Loucy (cell line): ENCODE data around the gene SLC39A1.

ENCODE experiments used
- H2AFZ ChIP-seq: fragments of 200-600 bp; sonication (generic); 2 replicates; pipeline ENCODE4 v1.6.0; 2016; ENCODE audit warnings: antibody characterized with exemption, mild to moderate bottlenecking, low read length, moderate library complexity
- H3F3A ChIP-seq: fragments of 200-600 bp; 2 replicates; pipeline ENCODE4 v1.6.0; 2016; ENCODE audit warnings: antibody characterized with exemption, low read depth, mild to moderate bottlenecking
- H3K27me3 ChIP-seq: fragments of 200-600 bp; sonication (generic); 2 replicates; pipeline ENCODE4 v1.6.1; 2014; ENCODE audit warnings: low read length, mild to moderate bottlenecking; ENCODE audit not compliant: insufficient read depth, poor library complexity, severe bottlenecking
- H3K36me3 ChIP-seq: fragments of 200-600 bp; sonication (generic); 2 replicates; pipeline ENCODE4 v1.6.1; 2016; ENCODE audit warnings: low read length; ENCODE audit not compliant: insufficient read depth
- H3K4me1 ChIP-seq: fragments of 200-600 bp; sonication (generic); 2 replicates; pipeline ENCODE4 v1.5.1; 2014; ENCODE audit warnings: low read length, mild to moderate bottlenecking; ENCODE audit not compliant: insufficient read depth, poor library complexity, severe bottlenecking
- H3K4me2 ChIP-seq: fragments of 200-600 bp; sonication (generic); 2 replicates; pipeline ENCODE4 v1.6.0; 2014; ENCODE audit warnings: antibody characterized with exemption, low read length, low read depth, mild to moderate bottlenecking; ENCODE audit not compliant: poor library complexity, severe bottlenecking
- H3K4me3 ChIP-seq: fragments of 200-600 bp; sonication (generic); 2 replicates; pipeline ENCODE4 v1.5.1; 2014; ENCODE audit warnings: low read length, mild to moderate bottlenecking, mixed read lengths; ENCODE audit not compliant: poor library complexity, severe bottlenecking
- H3K79me2 ChIP-seq: fragments of 200-600 bp; sonication (generic); 2 replicates; pipeline ENCODE4 v1.6.1; 2014; ENCODE audit warnings: low read length; ENCODE audit not compliant: insufficient read depth
- H3K9ac ChIP-seq: fragments of 200-600 bp; sonication (generic); 2 replicates; pipeline ENCODE4 v1.6.0; 2014; ENCODE audit warnings: mild to moderate bottlenecking, low read depth, low read length, moderate library complexity; ENCODE audit not compliant: poor library complexity, severe bottlenecking
- H3K9me2 ChIP-seq: fragments of 200-600 bp; sonication (generic); replicated peaks from 2 replicates; pipeline ENCODE4 v1.6.1; 2016; ENCODE audit warnings: low read depth, low read length, mixed read lengths
- H3K9me3 ChIP-seq: fragments of 200-600 bp; sonication (generic); 2 replicates; pipeline ENCODE4 v1.6.1; 2014; ENCODE audit warnings: mild to moderate bottlenecking, antibody characterized with exemption, low read length, low read depth; ENCODE audit not compliant: insufficient read depth
- H4K20me1 ChIP-seq: fragments of 200-600 bp; sonication (generic); 2 replicates; pipeline ENCODE4 v1.6.0; 2014; ENCODE audit warnings: antibody characterized with exemption, low read length, mild to moderate bottlenecking; ENCODE audit not compliant: insufficient read depth, poor library complexity, severe bottlenecking
- EZH2phosphoT487 ChIP-seq: fragments of 200-600 bp; IDR thresholded peaks from 2 replicates; pipeline ENCODE4 v1.6.1; 2018; ENCODE audit warnings: antibody characterized with exemption, mild to moderate bottlenecking, moderate library complexity, borderline replicate concordance
- TF ChIP-seq, protein P1 (sequence below): fragments of 200-600 bp; sonication (generic); conservative IDR thresholded peaks from 2 replicates; pipeline ENCODE4 v1.5.1; 2014; ENCODE audit warnings: mild to moderate bottlenecking, antibody characterized with exemption, low read length

The SLC39A1 gene

DNA sequence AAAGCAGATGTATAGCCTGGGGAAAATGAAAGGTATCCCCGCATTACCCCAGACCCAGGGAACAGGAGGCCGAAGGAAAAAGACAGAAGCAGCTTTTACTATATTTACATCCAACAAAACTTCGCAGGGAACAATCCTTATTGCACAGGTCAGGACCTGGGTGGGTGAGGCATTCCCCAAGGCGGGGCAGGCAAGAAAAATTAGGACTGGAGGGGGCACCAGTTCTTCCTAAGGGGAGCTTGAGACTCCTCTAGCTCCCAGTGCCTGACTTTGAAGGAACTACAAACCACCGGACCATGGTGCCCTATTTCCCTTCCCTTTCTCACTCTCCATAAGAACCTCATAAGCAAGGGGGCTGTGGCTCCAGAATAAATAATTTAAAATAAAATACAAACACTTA lies 33.9 kb downstream of the SLC39A1 start:
- Histone ChIP-seq H2AFZ (no peak overlapping the region), H3F3A (no peaks in the 10 kb centered on the region), H3K27me3 (no peaks in the 10 kb centered on the region), H3K4me2 (no peak overlapping the region), H3K4me3 (no peak overlapping the region), H3K79me2 (no peaks in the 10 kb centered on the region), H3K9me3 (no peaks in the 10 kb centered on the region), H4K20me1 (no peaks in the 10 kb centered on the region), H3K9me2 (no peaks in the 10 kb centered on the region), H3K36me3 (peaks cover 12% of the 10 kb centered on the region; the same call in 1 of the 2 replicates), H3K4me1 (no peaks in the 10 kb centered on the region), H3K9ac (no peak overlapping the region)
- TF ChIP-seq, protein P1, sequence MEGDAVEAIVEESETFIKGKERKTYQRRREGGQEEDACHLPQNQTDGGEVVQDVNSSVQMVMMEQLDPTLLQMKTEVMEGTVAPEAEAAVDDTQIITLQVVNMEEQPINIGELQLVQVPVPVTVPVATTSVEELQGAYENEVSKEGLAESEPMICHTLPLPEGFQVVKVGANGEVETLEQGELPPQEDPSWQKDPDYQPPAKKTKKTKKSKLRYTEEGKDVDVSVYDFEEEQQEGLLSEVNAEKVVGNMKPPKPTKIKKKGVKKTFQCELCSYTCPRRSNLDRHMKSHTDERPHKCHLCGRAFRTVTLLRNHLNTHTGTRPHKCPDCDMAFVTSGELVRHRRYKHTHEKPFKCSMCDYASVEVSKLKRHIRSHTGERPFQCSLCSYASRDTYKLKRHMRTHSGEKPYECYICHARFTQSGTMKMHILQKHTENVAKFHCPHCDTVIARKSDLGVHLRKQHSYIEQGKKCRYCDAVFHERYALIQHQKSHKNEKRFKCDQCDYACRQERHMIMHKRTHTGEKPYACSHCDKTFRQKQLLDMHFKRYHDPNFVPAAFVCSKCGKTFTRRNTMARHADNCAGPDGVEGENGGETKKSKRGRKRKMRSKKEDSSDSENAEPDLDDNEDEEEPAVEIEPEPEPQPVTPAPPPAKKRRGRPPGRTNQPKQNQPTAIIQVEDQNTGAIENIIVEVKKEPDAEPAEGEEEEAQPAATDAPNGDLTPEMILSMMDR = no peak
- no peak for TF ChIP-seq EZH2phosphoT487

DNA sequence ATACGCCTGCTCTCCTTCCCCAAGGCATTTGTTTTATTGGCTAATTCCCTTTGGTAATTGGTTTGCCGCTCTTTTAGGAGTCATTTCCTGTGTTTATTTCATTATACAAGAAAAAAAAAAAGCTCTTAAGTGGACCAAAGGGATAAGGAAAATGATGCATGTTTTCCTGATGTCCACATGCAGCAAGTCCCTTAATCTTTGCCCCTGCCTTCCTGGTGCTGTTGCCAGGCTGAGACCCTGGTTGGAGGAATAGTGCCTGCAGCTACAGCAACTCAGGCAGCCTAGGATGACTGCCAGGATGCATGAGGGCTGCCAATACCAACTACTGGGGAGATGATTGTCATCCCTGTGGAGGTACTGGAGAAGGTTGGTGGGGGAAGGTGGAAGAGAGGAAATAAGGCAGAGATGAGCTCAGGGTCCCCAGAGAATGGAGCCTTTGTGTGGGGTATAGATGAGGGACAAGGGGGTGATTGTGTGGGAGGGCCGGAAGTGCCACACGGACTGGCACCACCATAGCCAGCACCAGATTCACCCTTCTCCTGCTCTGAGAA lies 34.5 kb downstream of the SLC39A1 start:
- H3F3A ChIP-seq = no peaks in the 10 kb centered on the region
- H3K4me3 ChIP-seq = no peak overlapping the region
- H3K9me3 ChIP-seq = no peaks in the 10 kb centered on the region
- H3K27me3 ChIP-seq = no peaks in the 10 kb centered on the region
- H3K36me3 ChIP-seq = peaks cover 12% of the 10 kb centered on the region; the same call in 1 of the 2 replicates
- peaks cover 4% of the 10 kb centered on the region; the same call in 1 of the 2 replicates for H3K79me2 ChIP-seq
- no peak overlapping the region for H3K9ac ChIP-seq
- no peak overlapping the region for H2AFZ ChIP-seq
- TF ChIP-seq, protein P1 = no peak
- no peak for TF ChIP-seq EZH2phosphoT487
- no peaks in the 10 kb centered on the region for H4K20me1 ChIP-seq
- H3K4me2 ChIP-seq = no peak overlapping the region
- no peaks in the 10 kb centered on the region for H3K9me2 ChIP-seq
- H3K4me1 ChIP-seq = no peaks in the 10 kb centered on the region

DNA sequence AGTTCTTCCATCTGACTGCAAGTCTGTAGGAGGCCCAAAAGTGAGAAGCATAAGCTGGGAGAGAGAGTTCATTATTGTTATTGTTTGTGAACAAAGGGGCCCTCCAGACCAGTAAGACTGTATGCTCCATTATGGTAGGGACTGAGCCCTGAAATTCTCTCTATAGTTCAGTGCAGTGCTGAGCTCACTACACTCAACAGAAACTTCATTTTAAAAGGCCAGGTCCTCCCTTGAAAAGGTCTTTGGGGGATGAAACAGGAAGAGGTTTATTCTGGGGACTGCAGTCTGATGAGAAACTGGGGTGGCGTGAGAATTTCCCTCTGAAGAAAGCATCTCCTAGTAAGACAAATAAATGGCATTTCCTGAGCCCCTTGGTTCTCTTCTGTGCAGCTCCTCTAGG lies 35.1 kb downstream of the SLC39A1 start:
- Histone ChIP-seq H3K4me1 (no peaks in the 10 kb centered on the region), H3K36me3 (peaks cover 12% of the 10 kb centered on the region; the same call in 1 of the 2 replicates), H3K9ac (no peak overlapping the region), H3K79me2 (peaks cover 8% of the 10 kb centered on the region; the same call in 1 of the 2 replicates), H3K4me3 (no peak overlapping the region), H3K9me3 (no peaks in the 10 kb centered on the region), H2AFZ (no peak overlapping the region), H3F3A (no peaks in the 10 kb centered on the region), H3K9me2 (no peaks in the 10 kb centered on the region), H4K20me1 (no peaks in the 10 kb centered on the region), H3K4me2 (no peak overlapping the region), H3K27me3 (no peaks in the 10 kb centered on the region)
- TF ChIP-seq, protein P1 = no peak
- TF ChIP-seq EZH2phosphoT487 = no peak
